HG02943 (cell line): ENCODE results near the gene ARHGEF25.

Experiments
- ATAC-seq: cut with Tn5 transposase; IDR thresholded peaks from one replicate; pipeline ENCODE4 v1.9.1; 2021; ENCODE audit warnings: mild to moderate bottlenecking, low read depth, moderate library complexity; ENCODE audit not compliant: unreplicated experiment

ARHGEF25 gene

GRCh38 chr12:57620936-57621496 lies 9.8 kb downstream of the ARHGEF25 start:
- no peak for ATAC-seq

GRCh38 chr12:57621497-57622292 lies 10.5 kb downstream of the ARHGEF25 start:
- ATAC-seq = no peak

GRCh38 chr12:57622293-57623245 lies 11.3 kb downstream of the ARHGEF25 start:
- no peak for ATAC-seq

DNA sequence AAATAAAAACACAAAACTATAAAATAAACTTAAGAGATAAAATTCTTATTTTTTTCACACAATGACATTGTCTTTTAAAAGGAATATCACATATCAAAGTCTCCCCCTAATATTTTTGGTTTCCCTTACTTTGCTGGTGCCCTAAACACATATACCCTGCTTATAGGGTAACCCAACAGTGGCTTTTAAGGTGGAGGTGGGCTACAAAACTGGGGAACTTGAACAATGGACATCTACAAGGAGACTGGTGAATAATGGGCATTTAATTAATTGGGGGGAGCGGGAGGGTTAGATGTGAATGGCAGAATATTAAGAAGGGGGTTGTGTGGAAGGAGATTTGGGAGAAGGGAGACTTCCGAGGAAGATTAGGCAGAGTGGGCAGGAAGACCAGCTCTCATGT lies 12.2 kb downstream of the ARHGEF25 start:
- ATAC-seq = no peak

GRCh38 chr12:57623811-57624390 lies 12.7 kb downstream of the ARHGEF25 start:
- no peak for ATAC-seq

DNA sequence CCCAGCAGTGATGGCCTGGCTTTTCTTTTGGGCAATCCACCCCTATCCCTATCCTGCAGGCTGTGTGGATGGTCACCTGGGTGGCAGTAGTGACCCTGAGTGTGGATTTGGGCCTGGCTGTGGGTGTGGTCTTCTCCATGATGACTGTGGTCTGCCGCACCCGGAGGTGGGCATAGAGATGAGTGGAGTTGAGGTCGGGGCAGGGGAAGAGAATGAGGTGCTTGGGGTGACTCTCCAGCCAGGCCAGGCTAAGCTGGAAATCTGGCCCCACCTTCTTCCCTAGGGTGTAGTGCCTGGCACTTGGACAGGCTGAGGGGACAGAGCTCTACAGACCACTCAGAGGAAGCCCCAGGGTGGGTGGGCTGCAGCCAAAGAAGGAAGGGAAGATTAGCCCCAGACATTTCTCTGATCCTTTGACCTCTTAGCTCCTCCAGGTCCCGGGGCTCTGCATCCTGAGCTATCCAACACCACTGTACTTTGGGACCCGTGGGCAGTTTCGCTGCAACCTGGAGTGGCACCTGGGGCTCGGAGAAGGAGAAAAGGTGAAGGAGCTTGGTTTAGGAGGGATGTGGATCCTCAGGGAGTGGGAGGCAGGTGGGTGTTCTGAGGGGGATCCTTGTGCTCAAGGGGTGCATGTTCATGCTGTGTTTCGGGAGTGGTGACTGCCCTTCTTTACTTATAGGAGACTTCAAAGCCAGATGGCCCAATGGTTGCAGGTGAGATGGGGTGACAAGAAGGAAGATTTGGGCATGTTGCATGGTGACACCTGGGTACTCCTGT lies 13.4 kb downstream of the ARHGEF25 start:
- ATAC-seq = no peak

GRCh38 chr12:57625261-57626032 lies 14.2 kb downstream of the ARHGEF25 start:
- no peak for ATAC-seq

GRCh38 chr12:57626111-57626920 lies 15.1 kb downstream of the ARHGEF25 start:
- no peak for ATAC-seq

- no peak for ATAC-seq
Measured at GRCh38 chr12:57626921-57627445, 15.7 kb downstream of the ARHGEF25 start.

DNA sequence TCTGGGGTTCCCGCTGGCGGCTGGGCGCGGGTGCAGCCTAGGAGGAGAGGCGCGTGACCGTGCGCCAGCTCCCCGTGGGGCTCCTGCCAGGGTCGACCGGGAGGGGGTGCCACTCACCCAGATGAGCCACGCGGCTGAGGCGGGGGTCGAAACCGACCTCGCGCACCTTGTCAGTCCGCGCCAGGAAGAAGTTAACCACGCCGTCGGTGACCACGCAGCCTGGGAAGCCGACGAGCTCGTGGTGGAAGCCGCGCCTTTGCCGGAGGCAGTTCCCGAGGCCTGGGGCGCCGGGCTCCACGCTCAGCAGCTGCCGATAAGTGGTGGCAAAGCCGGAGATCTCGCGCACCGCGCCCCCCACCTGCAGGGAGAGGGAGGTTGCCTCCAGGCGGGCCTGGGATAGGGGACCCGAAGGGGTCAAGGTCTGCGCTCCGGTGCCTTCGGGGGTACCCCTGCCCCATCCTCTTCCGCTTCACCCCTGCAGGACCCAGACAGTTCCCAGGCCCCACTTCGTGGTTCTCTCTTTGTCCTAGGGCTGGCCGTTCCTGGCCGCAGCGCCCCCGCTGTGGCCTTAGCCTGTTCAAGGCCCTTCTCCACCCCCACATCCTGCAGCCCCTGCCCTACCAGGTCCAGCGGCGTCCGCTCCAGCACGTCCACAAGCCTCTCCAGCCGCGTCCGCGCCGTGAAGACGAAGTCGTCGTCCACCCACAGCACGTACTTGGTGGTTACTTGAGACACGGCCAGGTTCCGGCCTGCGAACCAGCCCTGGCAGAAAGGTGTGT lies 16.5 kb downstream of the ARHGEF25 start:
- no peak for ATAC-seq

DNA sequence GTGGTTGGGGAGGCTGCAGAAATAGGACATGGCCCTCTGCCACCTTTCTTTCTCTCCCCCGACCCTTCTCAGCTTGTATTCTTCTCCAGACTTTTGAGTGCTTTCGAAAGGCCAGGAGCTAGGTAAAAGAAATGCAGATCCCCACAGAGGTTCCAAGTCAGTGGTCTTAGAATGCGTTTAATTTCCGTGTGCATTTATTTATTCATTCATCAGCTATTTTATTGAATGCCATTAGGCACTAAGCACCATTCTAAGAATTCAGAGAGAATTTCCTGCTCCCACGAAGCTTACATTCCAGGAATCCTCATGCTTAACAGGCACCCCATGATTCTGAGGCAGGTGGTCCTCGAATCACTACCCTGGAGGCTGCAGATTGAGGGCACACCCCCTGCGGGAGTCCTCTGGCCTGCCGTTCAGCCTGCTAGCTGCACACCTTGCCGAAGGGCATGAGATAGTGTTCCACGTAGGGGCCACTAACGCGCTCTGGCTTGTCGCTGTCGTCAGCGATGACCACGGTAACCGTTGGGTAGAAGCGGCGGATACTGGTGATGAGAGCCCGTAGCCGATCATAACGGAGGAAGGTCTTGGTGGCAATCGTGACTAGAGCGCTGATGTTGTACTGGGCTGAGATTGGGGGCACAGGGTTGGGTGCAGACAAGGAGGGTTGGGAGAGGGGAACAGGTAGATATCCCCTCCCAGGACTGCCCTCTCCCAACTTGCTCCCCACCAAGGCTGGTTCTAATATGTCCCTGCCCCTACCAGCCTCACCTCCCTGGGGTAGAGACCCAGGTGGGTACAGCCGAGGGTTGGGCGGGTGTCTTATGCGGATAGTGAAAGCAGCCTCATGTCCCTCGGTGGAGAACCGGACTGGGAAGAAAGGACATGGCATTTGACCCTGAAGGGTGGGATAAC lies 17.3 kb downstream of the ARHGEF25 start:
- ATAC-seq = no peak

DNA sequence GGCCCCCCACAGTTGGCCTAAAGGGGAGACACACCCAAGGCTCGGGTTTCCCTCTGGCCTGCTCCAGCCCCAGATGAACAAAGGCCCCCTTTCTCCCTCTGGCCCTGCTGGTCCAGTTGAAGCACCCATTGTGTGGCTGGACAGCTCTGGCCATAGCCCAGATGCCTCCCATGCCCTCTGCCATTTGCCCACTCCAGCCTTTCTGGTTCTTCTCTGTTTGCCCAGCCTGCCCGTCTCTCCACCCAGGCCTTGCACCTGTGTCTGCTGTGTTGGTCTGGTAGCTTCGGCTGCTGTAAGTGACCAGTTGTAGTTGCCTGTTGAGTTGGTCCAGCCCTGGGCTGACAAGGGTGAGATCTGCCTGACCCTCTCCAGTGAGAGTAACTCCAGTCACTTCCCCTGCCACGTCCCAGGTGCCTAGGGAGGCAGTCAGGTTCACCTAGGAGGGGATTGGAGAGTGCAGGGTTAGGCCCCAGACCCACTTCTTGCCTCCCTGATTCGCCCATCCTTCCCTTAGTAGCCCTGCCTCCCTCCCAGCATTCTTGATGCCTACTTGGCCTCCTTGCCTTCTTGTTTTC lies 18.7 kb downstream of the ARHGEF25 start:
- no peak for ATAC-seq

DNA sequence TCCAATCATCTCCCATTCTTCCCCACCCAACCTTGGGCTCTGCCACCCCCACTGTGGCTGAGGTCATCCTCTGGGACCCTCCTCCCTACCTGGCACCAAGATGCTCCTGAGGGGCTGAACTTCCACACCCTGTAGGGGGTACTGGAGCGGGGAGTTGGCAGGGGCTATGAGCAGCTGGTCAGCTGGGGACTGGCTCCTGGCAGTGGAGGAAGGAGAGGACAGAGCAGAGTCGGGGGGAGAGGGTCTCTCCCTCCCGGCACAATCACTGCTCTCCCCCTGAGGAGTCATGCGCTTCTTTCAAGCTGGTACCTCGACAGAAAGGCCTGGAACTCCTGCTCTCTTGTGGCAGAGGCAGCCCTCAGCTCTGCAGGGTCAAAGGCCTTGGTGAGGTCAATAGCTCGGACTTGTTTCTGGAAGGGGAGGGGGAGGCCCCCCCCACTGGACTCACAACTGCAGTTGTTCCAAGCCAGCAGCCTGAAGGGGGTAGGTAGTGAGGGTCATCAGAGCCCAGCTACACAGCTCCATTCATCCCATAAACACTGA lies 19.7 kb downstream of the ARHGEF25 start:
- no peak for ATAC-seq

DNA sequence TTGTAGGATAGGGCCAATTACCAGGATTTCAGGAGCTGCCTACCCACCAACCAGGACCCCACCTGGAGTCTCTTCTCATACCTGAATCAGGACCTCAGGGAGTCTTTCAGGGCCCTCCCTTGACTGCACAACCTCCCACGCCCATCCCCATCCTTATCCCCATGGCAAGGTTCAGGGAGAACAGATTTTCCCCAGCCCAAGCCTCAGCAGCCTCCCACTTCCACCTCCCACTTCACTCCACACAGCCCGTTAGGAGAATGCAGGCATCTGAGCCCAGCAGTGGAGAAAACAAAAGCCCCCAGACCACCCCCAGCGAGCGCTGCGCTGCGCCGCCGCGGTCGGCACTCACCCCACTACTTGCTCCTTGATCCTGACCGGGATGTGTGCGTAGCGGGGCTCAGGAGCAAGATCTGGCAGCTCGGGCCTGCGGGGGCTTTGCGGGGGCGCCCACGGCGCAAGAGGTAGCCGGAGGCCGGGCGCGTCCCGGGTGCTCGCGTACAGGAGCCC lies 20.4 kb downstream of the ARHGEF25 start:
- no peak for ATAC-seq

DNA sequence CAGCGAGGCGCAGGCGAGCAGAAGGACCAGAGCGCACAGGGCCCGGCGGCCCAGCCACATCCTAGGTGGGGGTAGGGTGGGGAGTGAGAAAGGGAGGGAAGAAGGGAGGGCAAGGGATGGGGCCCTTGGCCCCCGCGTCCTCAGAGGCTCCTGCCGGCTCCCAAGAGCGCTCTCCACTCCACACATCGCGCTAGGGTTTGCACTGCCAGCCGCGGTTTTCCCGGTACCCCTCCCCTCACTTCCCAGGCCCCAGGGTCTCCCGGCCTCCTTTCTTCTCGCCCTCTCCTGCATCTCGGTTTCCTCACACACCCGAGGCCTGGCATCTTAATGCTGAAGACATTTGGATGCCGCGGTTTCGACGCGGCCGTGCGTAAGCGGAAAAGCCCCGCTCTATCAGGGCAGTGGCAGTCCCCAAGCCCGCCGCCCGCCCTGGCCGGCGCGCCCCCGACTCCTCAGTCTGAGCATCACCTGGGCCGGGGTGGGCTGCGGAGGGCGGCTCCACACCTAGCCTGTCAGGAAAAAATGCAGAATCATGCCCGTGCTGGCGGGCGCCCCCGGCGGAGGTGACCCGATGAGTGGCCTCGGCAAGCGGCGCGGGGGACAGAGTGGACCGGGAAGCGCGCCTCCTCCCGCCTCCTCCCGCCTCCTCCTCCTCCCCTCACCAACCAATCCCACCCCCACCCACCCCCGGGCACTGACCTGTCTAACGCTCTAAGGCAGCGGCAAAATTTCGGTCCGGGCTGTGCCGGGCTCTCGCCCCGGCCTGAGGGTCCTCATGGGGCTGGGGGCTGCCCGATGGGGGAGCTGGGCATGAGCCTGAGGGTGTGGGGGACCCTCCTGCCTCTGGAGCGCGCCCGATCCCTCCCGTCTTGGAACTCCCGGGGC lies 21.1 kb downstream of the ARHGEF25 start:
- ATAC-seq = no peak
